A673 (cell line): ENCODE data around the gene DNAH14.

ENCODE experiments used
- CTCF ChIP-seq: fragments of 300-800, 200-600 bp; sonication (generic); conservative IDR thresholded peaks from 2 replicates; pipeline ENCODE4 v1.5.1; 2017; ENCODE audit warnings: low read depth, mild to moderate bottlenecking, antibody characterized with exemption, low read length, moderate library complexity, mixed read lengths
- EZH2 ChIP-seq: fragments of 200-600 bp; sonication (generic); IDR thresholded peaks from 2 replicates; pipeline ENCODE4 v1.6.1; 2017; ENCODE audit warnings: borderline replicate concordance, low read depth, mild to moderate bottlenecking, mixed read lengths, antibody characterized with exemption, low read length; ENCODE audit not compliant: poor library complexity, severe bottlenecking

- no peak for TF ChIP-seq CTCF
- no peak for TF ChIP-seq EZH2
Measured at GRCh38 chr1:225373155-225373554, 443.7 kb downstream of the DNAH14 start.
